Fibroblast of the conjunctiva (primary cell): ENCODE data around the gene NHP2.

Experiments used
- DNase-seq: peaks from one replicate; pipeline ENCODE4 v3.0.0-alpha.2; 2010; ENCODE audit warnings: low read depth

Gene NHP2

DNA sequence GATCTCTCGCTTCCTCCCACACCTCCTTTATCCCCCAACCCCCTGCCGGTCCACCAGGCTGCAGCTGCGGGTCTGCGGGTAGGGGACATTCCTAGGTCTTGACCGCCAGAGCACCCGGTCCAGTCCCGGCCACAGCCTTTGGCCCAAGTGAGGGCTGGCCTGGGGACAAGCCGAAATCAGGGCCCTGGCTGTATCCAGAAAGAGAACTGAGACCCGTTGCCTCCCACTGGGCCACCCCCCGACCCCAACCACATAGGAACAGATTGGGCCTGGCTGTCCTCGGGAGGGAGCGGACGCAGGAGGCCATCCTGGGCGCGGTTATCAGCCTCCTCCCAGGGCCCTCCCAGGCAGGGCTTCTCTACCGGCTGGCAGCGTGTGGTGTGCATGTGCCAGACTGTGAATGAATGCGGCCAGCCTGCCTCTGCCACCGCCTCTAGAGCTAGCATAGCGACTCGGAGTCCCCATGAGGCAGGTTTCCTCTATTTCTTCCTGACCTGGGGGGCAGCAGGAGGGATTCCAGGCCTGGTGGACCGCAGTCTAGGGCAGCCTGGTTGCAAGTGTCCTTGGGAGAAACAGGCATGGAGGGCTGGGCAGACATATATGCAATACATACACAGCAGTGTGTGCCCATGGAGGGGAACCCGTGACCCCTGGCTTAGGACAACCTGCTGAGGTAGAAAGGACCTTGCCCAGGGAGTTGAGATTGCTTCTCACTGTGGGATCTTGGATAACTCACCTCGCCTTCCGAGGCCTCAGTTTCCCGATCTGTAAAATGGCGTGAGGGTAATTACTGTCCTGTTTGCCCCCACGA lies 39.2 kb downstream of the NHP2 start:
- no peak for DNase-seq

DNA sequence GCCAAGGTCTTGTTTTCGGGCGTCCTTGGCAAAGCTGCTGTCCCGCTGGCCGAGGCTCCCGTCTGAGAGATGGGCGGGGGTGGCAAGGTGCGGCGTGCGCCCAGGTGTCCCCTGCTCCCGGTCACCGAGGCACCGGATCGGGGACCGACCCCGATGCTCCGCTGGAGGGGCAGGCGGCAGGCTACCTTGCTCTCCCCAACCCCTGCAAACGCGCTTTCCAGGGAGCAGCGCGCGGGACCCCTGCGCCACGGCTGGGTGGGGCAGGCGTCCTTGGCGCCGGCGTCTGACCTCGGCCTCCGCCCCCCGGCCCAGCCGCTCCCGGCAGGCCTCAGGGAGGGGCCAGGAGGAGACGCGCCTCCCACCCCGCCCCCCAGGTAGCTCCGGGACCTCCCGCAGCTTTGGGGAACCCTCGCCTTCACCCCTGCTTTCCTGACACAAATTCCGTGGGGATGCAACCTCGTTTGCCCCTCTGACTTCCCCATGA lies 39.8 kb downstream of the NHP2 start:
- no peak for DNase-seq

DNA sequence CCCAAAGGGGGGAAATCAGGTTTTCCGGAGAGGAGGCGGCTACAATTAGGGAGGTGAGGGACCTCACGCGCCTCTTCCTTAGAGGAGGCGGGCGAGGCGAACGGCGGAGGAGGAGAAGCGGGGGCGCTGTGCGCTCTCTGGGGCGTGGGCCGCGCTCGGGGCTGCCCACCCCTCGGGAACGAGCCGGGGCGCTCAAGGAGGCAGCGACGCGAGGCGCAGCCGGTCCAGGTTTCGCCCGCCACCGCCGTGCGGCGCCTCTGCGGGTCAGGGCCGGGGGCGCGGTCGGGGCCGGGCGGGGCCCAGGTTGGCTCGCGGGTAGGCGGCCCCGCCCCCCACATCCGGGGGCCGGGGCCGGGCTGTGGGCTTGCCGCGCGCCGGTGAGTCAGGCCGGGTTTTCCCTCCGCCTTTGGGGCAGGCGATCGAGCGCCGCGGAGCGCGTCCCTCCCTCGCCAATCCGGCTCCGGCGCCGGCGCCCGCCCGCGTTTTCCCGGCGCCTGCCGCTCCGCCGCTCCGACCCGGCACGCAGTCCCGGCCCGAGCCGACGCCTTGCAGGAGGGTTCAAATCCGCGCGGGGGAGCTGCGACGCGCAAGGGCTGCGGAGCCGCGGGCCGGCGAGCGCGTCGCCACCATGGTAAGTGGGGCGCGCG lies 40.4 kb downstream of the NHP2 start, which contains the start of gene N4BP3:
Gene N4BP3 (plus strand): TSS at position 392 of the 647 bp plus-strand sequence. CDS start 6,052 bp downstream, outside the sequence.
- DNase-seq: no peak

DNA sequence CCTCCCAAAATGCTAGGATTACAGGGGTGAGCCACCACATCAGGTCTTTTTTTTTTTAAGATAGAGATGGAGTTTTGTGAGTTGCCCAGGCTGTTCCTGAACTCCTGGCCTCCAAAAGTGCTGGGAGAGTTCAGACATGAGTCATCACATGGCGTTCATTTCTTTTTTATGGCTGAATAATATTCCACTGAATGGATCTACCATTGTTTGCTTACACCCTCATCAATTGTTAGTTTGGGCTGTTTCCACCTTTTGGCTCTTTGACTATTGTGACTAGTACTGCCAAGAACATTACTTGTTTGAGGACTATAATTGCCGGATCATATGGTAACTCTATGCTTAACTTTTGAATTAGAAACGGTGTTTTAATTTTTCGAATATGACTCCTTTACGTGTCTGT lies 41.1 kb downstream of the NHP2 start:
- DNase-seq: no peak

DNA sequence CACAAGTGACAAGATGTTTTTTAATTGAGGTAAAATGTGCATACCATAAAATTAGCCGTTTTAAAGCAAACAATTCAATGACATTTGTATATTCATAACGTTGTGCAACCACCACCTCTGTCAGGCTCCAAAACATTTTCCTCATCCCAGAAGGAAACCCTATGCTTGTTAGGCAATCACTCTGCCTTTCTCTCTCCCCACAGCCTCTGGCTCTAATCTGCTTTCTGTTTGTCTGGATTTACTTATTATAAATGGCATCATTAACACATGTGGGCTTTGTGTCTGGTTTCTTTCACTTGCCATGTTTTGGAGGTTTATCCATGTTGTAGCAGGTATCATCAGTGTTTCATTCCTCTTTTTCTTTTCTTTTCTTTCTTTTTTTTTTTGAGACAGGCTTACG lies 41.8 kb downstream of the NHP2 start:
- DNase-seq: peak; percentile 17

DNA sequence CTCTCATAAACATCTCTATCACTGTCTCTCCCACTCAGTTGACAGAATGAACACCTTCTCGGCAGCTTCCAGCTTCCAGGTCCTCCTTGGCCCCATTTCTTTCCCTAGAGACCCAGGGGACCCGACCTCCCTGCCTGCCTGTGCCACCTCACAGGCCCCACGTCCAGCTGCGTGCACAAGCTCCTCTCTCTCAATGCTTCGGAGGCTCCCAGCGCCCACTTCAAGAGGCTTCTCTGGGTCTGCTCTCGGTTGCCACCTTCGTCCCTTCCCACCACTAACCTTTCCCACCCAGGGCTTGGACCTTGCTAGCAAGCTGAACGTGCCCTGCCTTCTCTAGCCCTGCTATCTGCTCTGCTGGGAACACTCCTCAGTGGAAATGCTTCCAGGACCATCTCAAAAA lies 43.2 kb downstream of the NHP2 start:
- no peak for DNase-seq

DNA sequence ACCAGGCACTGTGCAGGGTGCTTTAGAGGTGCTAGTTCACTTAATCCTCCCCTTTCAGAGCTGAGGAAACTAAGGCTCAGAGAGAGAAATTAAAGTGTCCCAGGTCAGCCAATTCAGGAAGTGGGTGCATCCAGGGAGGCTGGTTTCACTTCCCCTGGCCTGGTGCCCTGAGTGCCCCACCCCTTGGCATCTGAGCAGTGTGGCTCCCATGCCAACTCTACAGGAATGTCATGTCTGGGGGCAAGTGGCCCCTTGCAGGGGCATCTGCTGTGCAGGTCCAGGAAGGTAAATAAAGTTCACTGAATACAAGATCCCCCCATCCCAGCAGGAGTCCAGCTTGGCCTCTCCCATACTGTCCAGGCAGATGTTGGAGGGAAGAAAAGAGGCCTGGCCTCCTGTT lies 44.7 kb downstream of the NHP2 start:
- DNase-seq: no peak

DNA sequence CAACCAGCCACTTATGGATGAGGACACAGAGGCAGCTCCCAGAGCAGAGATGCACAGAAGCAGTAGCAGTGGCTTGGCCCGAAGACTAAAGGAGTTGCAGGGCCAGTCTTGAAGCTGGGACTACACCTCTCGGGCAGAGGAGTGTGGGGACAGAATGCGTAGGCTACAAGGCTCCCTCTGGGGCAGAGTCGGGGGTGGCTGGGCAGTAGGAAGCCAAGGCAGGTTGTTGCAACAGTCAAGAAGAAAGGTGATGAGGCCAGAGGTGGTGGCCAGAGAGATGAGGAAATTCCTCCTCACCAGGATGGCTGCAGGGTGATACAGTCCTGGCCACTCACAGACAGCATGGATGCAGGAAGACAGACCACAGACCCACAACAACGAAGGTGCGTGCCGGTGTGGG lies 45.2 kb downstream of the NHP2 start:
- no peak for DNase-seq

DNA sequence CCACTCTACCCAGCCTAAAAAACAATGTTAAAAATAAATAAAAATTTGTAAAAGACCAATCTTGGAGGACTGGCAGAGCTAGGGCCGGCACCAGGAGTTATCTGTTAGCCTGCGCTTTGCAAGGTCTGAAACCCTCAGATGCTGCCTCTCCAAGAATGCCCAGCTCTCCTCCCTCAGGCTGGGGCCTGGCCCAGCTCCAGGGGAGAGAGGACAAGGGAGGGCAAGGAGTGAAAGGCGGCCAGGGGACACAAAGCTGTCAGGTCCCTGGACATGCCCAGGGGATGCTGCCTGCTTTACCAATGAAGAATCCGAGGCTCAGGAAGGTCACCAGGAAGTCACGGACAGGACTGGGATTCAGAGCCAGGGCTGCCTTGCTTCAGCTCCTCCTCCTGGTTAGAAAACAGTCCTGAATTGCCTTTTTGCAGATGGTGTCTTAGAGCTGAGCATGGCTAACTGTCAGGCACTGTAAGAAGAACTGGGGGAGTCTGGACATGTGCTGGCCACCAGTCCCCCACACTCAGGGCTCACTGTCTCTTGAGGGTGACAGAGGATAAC lies 45.9 kb downstream of the NHP2 start:
- no peak for DNase-seq

DNA sequence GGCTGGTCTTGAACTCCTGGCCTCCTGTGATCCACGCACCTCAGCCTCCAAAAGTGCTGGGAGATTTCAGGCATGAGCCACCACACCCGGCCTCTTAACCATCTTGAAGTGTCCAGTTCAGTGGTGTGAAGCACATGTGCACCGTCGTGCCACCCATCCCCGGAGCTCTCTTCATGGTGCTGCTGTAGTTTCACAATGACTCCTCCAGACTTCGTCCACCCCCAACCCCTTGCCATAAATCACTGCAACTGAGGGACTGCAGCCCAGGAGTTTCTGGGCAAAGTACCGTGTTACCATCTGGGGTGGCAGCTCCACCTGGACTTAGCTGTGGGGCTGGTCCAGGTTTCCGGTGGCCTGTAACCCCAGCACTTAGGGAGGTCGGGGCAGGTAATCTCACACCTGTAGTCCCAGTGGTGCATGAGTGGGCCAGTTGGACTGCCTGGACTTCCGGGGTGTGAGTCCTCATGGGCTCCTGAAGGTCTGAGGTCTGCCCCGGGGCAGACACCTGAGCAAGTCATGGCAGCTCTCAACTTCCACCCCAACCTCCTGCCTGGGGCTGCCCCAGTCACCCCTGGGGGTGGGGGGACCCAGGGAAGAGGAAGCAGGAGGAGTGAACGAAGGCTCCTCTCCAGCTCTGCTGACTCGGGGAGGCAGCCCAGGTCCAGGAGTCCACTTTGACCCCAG lies 47.0 kb downstream of the NHP2 start:
- no peak for DNase-seq

DNA sequence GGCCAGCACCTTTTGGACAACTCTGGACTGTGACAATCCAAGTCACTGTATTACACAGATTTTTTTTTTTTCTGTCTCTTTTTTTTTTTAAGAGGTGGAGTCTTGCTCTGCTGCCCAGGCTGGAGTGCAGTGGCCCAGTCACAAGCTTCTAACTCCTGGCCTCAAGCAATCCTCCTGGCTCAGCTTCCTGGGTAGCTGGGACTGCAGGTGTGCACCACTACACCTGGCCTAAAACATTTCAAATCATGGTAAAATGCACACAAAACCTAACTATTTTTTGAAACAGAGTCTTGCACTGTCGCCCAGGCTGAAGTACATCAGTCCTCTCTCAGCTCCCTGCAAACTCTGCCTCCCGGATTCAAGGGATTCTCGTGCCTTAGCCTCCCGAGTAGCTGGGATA lies 47.6 kb downstream of the NHP2 start:
- no peak for DNase-seq

DNA sequence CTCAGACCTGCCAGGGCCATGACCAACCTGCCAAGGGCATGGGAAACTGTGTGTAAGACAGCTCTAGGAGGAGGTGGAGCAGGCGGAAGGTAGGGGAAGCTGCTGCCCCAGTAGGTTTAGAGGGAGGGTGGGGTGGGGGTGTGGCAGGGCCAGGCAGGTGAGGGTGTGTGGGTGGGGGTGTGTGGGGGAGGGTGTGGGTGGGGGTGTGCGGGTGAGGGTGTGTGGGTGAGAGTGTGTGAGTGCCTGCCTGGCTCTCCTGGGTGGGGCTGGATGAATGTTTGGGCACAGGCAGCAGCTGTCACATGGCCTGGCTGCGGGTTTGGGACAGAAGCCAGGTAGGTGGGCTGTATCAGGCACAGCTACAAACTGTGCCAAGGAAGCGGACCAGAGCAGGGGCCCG lies 49.2 kb downstream of the NHP2 start:
- DNase-seq: no peak

DNA sequence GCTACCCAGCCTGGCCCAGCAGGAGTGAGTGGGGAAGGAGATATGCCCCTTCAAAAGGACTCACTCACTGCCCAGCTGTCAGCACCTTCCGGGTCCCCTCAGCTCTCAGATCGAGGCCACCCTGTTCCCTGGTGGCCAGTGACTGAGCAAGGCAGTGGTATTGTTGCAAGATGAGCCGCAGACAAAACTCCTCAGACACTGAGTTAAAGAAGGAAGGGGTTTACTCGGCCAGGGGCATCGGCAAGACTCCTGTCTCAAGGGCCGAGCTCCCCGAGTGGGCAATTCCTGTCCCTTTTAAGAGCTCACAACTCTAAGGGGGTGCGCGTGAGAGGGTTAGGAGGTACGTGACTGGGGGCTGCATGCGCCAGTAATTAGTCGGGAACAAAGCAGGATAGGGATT lies 50.1 kb downstream of the NHP2 start:
- DNase-seq: no peak
